ENCODE data around the gene SYNGR2.

- TF ChIP-seq, protein P1, sequence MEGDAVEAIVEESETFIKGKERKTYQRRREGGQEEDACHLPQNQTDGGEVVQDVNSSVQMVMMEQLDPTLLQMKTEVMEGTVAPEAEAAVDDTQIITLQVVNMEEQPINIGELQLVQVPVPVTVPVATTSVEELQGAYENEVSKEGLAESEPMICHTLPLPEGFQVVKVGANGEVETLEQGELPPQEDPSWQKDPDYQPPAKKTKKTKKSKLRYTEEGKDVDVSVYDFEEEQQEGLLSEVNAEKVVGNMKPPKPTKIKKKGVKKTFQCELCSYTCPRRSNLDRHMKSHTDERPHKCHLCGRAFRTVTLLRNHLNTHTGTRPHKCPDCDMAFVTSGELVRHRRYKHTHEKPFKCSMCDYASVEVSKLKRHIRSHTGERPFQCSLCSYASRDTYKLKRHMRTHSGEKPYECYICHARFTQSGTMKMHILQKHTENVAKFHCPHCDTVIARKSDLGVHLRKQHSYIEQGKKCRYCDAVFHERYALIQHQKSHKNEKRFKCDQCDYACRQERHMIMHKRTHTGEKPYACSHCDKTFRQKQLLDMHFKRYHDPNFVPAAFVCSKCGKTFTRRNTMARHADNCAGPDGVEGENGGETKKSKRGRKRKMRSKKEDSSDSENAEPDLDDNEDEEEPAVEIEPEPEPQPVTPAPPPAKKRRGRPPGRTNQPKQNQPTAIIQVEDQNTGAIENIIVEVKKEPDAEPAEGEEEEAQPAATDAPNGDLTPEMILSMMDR (IDR thresholded peaks at IDR 0.05), result no peak
- TF ChIP-seq EZH2 (IDR thresholded peaks at IDR 0.05; ENCODE audit: borderline replicate concordance, insufficient read depth, low read depth, low read length, poor library complexity, severe bottlenecking), result no peak
Measured at GRCh38 chr17:78134899-78135385, 33.4 kb upstream of the SYNGR2 start.

All from B cell (primary cell).